NT2/D1 (cell line): ENCODE data around the gene FUT7.

Experiments used
- DNase-seq: peaks from one replicate; pipeline ENCODE4 v3.0.0-alpha.2; 2011; ENCODE audit warnings: low read depth, low spot score
- H3K27me3 ChIP-seq: 2 replicates; pipeline ENCODE4 v1.6.0; 2011; ENCODE audit warnings: mild to moderate bottlenecking; ENCODE audit not compliant: insufficient read length, insufficient read depth
- H3K36me3 ChIP-seq: 2 replicates; pipeline ENCODE4 v1.6.1; 2011; ENCODE audit warnings: mild to moderate bottlenecking, low read length, mixed read lengths; ENCODE audit not compliant: insufficient read depth, insufficient read length
- H3K4me1 ChIP-seq: 2 replicates; pipeline ENCODE4 v1.5.1; 2011; ENCODE audit not compliant: insufficient read depth, insufficient read length
- H3K4me3 ChIP-seq: 2 replicates; pipeline ENCODE4 v1.5.1; 2011; ENCODE audit warnings: low read depth; ENCODE audit not compliant: insufficient read length
- H3K9ac ChIP-seq: 2 replicates; pipeline ENCODE4 v1.6.0; 2011; ENCODE audit warnings: low read depth; ENCODE audit not compliant: insufficient read length
- H3K9me3 ChIP-seq: 2 replicates; pipeline ENCODE4 v1.5.1; 2011; ENCODE audit warnings: mild to moderate bottlenecking, low read length; ENCODE audit not compliant: insufficient read depth
- SUZ12 ChIP-seq: IDR thresholded peaks from 2 replicates; pipeline ENCODE4 v1.6.1; 2011; ENCODE audit not compliant: insufficient read length, insufficient read depth; ENCODE audit errors: extremely low read depth
- YY1 ChIP-seq: IDR thresholded peaks from 2 replicates; pipeline ENCODE4 v1.6.1; 2011; ENCODE audit not compliant: insufficient read length, insufficient read depth
- ZNF274 ChIP-seq: IDR thresholded peaks from 2 replicates; pipeline ENCODE4 v1.6.1; 2011; ENCODE audit warnings: mild to moderate bottlenecking, low read depth, low read length

Gene FUT7

GRCh38 chr9:136996361-136997292, 35.3 kb downstream of the FUT7 start, which contains the start of gene CLIC3:
CLIC3 (minus strand) TSS chr9:136996568; CDS start chr9:136996543, 25 bp downstream.
- no peak within 1 kb of the TSS for H3K4me3 ChIP-seq
- H3K9me3 ChIP-seq: no peaks in the 10 kb centered on the region
- no peak for DNase-seq
- no peaks in the 10 kb centered on the region for H3K27me3 ChIP-seq
- peaks cover 27% of the 10 kb centered on the region for H3K36me3 ChIP-seq
- H3K9ac ChIP-seq: peak within 1 kb of the TSS; percentile 64
- TF ChIP-seq ZNF274: no peak
- TF ChIP-seq YY1: no peak
- TF ChIP-seq SUZ12: no peak
- peaks cover 25% of the 10 kb centered on the region for H3K4me1 ChIP-seq

GRCh38 chr9:136995772-136996311, 36.0 kb downstream of the FUT7 start:
- Histone ChIP-seq H3K4me1 (peaks cover 25% of the 10 kb centered on the region), H3K36me3 (peaks cover 27% of the 10 kb centered on the region), H3K4me3 (no peak overlapping the region), H3K9me3 (peaks cover 4% of the 10 kb centered on the region; the same call in 1 of the 2 replicates), H3K27me3 (no peaks in the 10 kb centered on the region), H3K9ac (peak overlapping the region; percentile 64)
- DNase-seq: no peak
- TF ChIP-seq YY1 (no peak), ZNF274 (no peak), SUZ12 (no peak)

- Histone ChIP-seq H3K4me3 (no peak overlapping the region), H3K27me3 (no peaks in the 10 kb centered on the region), H3K9me3 (peaks cover 9% of the 10 kb centered on the region; the same call in 1 of the 2 replicates), H3K9ac (no peak overlapping the region), H3K4me1 (peaks cover 28% of the 10 kb centered on the region), H3K36me3 (peaks cover 27% of the 10 kb centered on the region)
- no peak for DNase-seq
- TF ChIP-seq YY1 (no peak), SUZ12 (no peak), ZNF274 (no peak)
These were observed 36.5 kb downstream of the FUT7 start for GRCh38 chr9:136995362-136995761.

- no peaks in the 10 kb centered on the region for H3K27me3 ChIP-seq
- no peak overlapping the region for H3K4me3 ChIP-seq
- DNase-seq: no peak
- H3K9ac ChIP-seq: no peak overlapping the region
- H3K9me3 ChIP-seq: peaks cover 10% of the 10 kb centered on the region; the same call in 1 of the 2 replicates
- TF ChIP-seq SUZ12: no peak
- TF ChIP-seq ZNF274: no peak
- no peak for TF ChIP-seq YY1
- peaks cover 27% of the 10 kb centered on the region for H3K36me3 ChIP-seq
- H3K4me1 ChIP-seq: peaks cover 30% of the 10 kb centered on the region
These were observed 37.0 kb downstream of the FUT7 start for GRCh38 chr9:136994888-136995230.

DNA sequence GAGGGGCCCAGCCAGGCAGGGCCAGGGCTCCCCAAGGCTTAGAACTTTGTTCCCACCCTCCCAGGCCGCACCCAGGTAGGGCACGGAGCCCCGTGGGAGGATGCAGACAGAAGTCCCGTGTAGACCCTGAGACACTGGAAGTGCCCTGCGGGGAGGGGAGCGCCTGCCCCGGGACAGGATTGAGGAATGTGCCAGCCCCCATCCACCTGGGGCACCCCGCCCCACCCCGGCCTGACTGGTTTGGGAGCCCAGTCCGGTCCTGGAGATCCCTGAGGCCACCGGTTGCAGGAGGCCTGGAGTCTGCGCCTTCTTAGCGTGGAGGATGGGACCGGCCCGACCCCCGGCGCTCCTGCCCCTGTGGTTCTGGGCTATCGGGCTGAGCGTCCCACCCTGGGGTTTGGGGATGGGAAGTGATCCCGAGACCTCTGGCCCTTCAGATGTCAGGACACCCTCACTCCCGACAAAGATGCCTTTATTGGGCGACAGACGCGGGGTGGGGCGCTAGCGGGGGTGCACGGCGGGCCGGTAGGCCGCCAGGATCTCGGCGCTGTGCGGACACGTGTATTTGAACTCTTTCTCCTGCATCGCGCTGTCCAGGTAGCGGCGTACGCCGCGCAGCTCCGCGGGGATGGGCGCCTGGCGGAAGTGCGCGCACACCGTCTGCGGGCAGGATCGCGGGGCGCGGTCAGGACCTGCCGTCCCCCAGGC, 37.6 kb downstream of the FUT7 start:
- Histone ChIP-seq H3K27me3 (no peaks in the 10 kb centered on the region), H3K9me3 (peaks cover 10% of the 10 kb centered on the region; the same call in 1 of the 2 replicates), H3K36me3 (peaks cover 27% of the 10 kb centered on the region), H3K9ac (peak overlapping the region; percentile 3), H3K4me1 (peaks cover 33% of the 10 kb centered on the region), H3K4me3 (no peak overlapping the region)
- no peak for DNase-seq
- TF ChIP-seq SUZ12: no peak
- no peak for TF ChIP-seq ZNF274
- no peak for TF ChIP-seq YY1

DNA sequence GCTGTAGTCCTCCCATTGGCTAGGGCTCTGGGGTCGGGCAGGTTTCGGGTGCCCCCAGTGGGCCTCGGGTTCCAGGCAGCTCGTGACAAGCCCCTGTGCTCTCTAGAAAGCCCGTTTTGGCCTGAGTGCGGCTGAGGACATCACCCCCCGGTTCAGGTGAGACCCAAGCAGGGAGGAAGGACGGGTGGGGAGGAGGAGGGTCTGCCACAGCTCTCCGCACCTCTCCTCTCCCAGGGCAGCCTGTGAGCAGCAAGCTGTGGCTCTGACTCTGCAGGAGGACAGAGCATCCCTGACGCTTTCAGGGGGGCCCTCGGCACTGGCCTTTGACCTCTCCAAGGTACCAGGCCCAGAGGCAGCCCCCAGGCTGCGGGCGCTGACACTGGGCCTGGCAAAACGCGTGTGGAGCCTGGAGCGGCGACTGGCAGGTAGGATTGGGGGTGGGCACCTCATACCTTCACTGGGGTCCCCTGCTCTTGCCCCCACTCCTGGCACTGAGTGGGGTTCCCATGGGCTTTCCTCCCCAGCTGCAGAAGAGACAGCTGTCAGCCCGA, 39.0 kb downstream of the FUT7 start:
- H3K9me3 ChIP-seq: peaks cover 10% of the 10 kb centered on the region; the same call in 1 of the 2 replicates
- H3K27me3 ChIP-seq: no peaks in the 10 kb centered on the region
- DNase-seq: peak; percentile 20
- TF ChIP-seq YY1: no peak
- TF ChIP-seq SUZ12: no peak
- TF ChIP-seq ZNF274: no peak
- peaks cover 27% of the 10 kb centered on the region for H3K36me3 ChIP-seq
- H3K4me3 ChIP-seq: peak overlapping the region; percentile 94
- H3K9ac ChIP-seq: peak overlapping the region; percentile 92
- H3K4me1 ChIP-seq: peaks cover 31% of the 10 kb centered on the region
